GM08714 (cell line): ENCODE results near the gene SEMA3F.

Source experiments
- H3K4me3 ChIP-seq: fragments of 200-500 bp; sonication (Bioruptor generic); 2 replicates; pipeline ENCODE4 v1.5.1; 2014; ENCODE audit warnings: mild to moderate bottlenecking, low read length, inconsistent platforms
- ZNF274 ChIP-seq: IDR thresholded peaks from 2 replicates; pipeline ENCODE4 v1.6.1; 2012; ENCODE audit warnings: mild to moderate bottlenecking, low read depth, low read length

SEMA3F gene

GRCh38 chr3:50154840-50155490 is at the start of gene SEMA3F:
SEMA3F (plus strand) TSS chr3:50155324; CDS start chr3:50159623, 4,299 bp downstream.
- peak within 1 kb of the TSS; percentile 55; the same call in 1 of the 2 replicates for H3K4me3 ChIP-seq
- no peak for TF ChIP-seq ZNF274

GRCh38 chr3:50111757-50112156 is 43.4 kb upstream of the SEMA3F start:
- no peak for TF ChIP-seq ZNF274
- H3K4me3 ChIP-seq: no peak overlapping the region

GRCh38 chr3:50112462-50112861 is 42.7 kb upstream of the SEMA3F start:
- H3K4me3 ChIP-seq: no peak overlapping the region
- TF ChIP-seq ZNF274: no peak

- H3K4me3 ChIP-seq: no peak overlapping the region
- no peak for TF ChIP-seq ZNF274
Measured at GRCh38 chr3:50117120-50117519, 38.0 kb upstream of the SEMA3F start.

- no peak for TF ChIP-seq ZNF274
- no peak overlapping the region for H3K4me3 ChIP-seq
Measured at GRCh38 chr3:50118237-50118636, 36.9 kb upstream of the SEMA3F start.

GRCh38 chr3:50119786-50120185 is 35.3 kb upstream of the SEMA3F start:
- H3K4me3 ChIP-seq: no peak overlapping the region
- TF ChIP-seq ZNF274: no peak

- H3K4me3 ChIP-seq: no peak overlapping the region
- no peak for TF ChIP-seq ZNF274
Measured at GRCh38 chr3:50120364-50121071, 34.6 kb upstream of the SEMA3F start.

- no peak overlapping the region for H3K4me3 ChIP-seq
Measured at GRCh38 chr3:50121072-50122032, 33.8 kb upstream of the SEMA3F start.

GRCh38 chr3:50122071-50122470 is 33.1 kb upstream of the SEMA3F start:
- no peak for TF ChIP-seq ZNF274
- no peak overlapping the region for H3K4me3 ChIP-seq

More at GRCh38 chr3:50121072-50122032, 33.8 kb upstream of the SEMA3F start:
- no peak for TF ChIP-seq ZNF274

GRCh38 chr3:50122661-50123391 is 32.3 kb upstream of the SEMA3F start:
- H3K4me3 ChIP-seq: no peak overlapping the region
- no peak for TF ChIP-seq ZNF274

GRCh38 chr3:50123394-50124051 is 31.6 kb upstream of the SEMA3F start:
- H3K4me3 ChIP-seq: no peak overlapping the region
- no peak for TF ChIP-seq ZNF274

GRCh38 chr3:50124052-50124799 is 30.9 kb upstream of the SEMA3F start:
- no peak for TF ChIP-seq ZNF274
- no peak overlapping the region for H3K4me3 ChIP-seq

- TF ChIP-seq ZNF274: no peak
- H3K4me3 ChIP-seq: no peak overlapping the region
Measured at GRCh38 chr3:50124800-50125178, 30.3 kb upstream of the SEMA3F start.
